Measurements from ENCODE around the gene SLC2A2. TPM values are rescaled to one million over a fixed set of nuclear protein-coding genes. Genes with fewer than 3 reads are reported as not detected.

SLC2A2 gene
- total RNA-seq, 1 donor from 2014 or later, result not detected

DNA sequence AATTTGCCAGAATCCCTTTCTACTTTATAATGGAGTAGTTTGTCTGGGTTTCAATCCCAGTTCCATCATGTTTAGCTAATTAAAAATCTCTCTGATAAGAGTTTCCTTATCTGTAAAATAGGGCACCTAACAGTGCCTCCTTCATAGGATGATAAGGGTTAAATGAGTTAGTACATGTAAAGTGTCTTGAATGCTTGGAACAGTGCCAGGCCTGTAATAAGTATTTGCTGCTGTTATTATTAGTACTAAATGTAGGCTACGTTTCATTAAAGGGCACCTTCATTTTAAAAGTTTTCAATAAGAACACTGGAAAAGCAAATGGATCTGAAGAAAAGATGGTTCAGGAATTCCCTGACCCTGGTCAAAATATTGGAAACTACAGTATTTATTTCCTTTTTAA is 11.8 kb upstream of the SLC2A2 start:
- no peaks in the 10 kb centered on the region for H3K9me3 ChIP-seq
- ATAC-seq, result no peak
- no peaks in the 10 kb centered on the region for H3K27me3 ChIP-seq (ENCODE audit: low read depth)
- H3K36me3 ChIP-seq, result no peaks in the 10 kb centered on the region
- H3K4me3 ChIP-seq, result no peak overlapping the region
- no peaks in the 10 kb centered on the region for H3K4me1 ChIP-seq
- TF ChIP-seq, protein P1, sequence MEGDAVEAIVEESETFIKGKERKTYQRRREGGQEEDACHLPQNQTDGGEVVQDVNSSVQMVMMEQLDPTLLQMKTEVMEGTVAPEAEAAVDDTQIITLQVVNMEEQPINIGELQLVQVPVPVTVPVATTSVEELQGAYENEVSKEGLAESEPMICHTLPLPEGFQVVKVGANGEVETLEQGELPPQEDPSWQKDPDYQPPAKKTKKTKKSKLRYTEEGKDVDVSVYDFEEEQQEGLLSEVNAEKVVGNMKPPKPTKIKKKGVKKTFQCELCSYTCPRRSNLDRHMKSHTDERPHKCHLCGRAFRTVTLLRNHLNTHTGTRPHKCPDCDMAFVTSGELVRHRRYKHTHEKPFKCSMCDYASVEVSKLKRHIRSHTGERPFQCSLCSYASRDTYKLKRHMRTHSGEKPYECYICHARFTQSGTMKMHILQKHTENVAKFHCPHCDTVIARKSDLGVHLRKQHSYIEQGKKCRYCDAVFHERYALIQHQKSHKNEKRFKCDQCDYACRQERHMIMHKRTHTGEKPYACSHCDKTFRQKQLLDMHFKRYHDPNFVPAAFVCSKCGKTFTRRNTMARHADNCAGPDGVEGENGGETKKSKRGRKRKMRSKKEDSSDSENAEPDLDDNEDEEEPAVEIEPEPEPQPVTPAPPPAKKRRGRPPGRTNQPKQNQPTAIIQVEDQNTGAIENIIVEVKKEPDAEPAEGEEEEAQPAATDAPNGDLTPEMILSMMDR (IDR thresholded peaks at IDR 0.05), result no peak
- no peak for DNase-seq
- intact Hi-C loops (cut with DNase I), result no loop called here
- H3K27ac ChIP-seq, result no peak overlapping the region

- TF ChIP-seq, protein P1 (IDR thresholded peaks at IDR 0.05), result no peak
- H3K27me3 ChIP-seq (ENCODE audit: low read depth), result peaks cover 13% of the 10 kb centered on the region
- no peaks in the 10 kb centered on the region for H3K9me3 ChIP-seq
- DNase-seq (no peak), ATAC-seq (peak in 1 of 2 donors; percentile 9)
- peaks cover 7% of the 10 kb centered on the region for H3K4me1 ChIP-seq
- intact Hi-C loops (cut with DNase I), result no loop called here
- no peak overlapping the region for H3K27ac ChIP-seq
- H3K4me3 ChIP-seq, result peak overlapping the region; percentile 27
- H3K36me3 ChIP-seq, result no peaks in the 10 kb centered on the region
These were observed 2.3 kb upstream of the SLC2A2 start for GRCh38 chr3:171028779-171029232.

DNA sequence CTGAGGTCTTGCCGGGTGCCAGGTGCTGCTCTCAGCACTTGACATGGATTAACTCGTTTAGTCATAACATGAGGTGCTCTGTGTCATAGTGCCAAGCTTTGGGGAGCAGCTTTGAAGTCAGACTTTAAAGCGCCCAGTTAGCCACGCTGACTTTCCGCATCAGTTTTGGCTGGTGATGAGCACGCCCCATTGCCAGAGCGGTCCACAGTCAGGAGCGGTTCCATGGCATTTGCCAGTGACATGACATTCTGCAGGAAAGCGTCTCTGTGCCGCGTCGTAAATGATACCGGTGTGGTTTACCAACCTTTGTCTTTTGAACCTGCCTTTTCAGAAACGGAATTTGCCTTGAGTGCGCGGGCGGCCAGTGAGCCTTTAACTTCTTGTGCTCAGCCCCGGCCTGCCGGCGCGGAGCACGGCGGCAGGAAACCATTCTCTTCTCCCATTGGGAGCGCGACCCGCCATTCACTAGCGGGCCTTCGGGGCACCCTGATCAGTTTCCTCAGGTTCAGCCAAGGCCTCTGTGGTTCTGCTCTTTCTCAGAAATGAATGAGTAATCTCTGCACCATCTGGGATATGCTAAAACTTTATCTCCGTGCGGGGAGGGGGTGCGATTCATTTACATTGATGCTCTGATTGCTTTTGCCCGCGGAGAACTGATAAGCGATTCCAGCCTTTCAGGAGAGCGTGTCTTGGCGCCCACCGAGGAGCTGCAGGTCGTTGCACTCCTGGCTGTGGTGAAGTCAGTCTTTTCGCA is 1.7 kb upstream of the SLC2A2 start:
- peaks cover 7% of the 10 kb centered on the region for H3K4me1 ChIP-seq
- peak; percentile 69 to 80 for ATAC-seq
- no peaks in the 10 kb centered on the region for H3K9me3 ChIP-seq
- intact Hi-C loops (cut with DNase I), result no loop called here
- H3K27ac ChIP-seq, result no peak overlapping the region
- DNase-seq, result peak; percentile 53
- TF ChIP-seq, protein P1 (IDR thresholded peaks at IDR 0.05), result no peak
- H3K27me3 ChIP-seq (ENCODE audit: low read depth), result peaks cover 13% of the 10 kb centered on the region
- no peaks in the 10 kb centered on the region for H3K36me3 ChIP-seq
- H3K4me3 ChIP-seq, result peak overlapping the region; percentile 27

DNA sequence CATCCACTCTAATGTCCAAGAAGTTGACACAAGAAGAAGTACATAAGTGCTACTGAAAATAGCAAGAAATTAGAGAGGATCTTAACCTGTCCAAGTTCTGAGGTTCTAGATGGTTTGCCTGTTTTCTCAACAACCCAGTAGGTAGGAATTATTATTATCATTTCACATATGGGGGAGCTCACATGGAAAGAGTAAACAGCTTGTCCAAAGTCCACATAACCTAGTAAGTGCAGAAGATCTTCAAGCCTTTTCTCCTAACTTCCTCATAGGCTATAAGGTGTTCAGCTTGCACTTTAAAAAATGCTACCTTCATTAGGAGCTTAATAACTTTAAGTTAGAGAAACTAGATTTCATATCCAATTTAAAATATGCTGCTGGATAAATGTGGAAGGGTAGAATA is 3.0 kb downstream of the SLC2A2 start:
- H3K36me3 ChIP-seq, result no peaks in the 10 kb centered on the region
- DNase-seq (no peak), ATAC-seq (no peak)
- H3K27me3 ChIP-seq (ENCODE audit: low read depth), result peaks cover 13% of the 10 kb centered on the region
- H3K9me3 ChIP-seq, result no peaks in the 10 kb centered on the region
- intact Hi-C loops (cut with DNase I), result no loop called here
- H3K27ac ChIP-seq, result no peak overlapping the region
- TF ChIP-seq, protein P1 (IDR thresholded peaks at IDR 0.05), result no peak
- peaks cover 5% of the 10 kb centered on the region for H3K4me1 ChIP-seq
- H3K4me3 ChIP-seq, result no peak overlapping the region

- Histone ChIP-seq H3K9me3 (no peaks in the 10 kb centered on the region), H3K4me3 (no peak overlapping the region), H3K27me3 (ENCODE audit: low read depth) (peaks cover under 1% of the 10 kb centered on the region), H3K27ac (no peak overlapping the region), H3K4me1 (no peaks in the 10 kb centered on the region), H3K36me3 (no peaks in the 10 kb centered on the region)
- intact Hi-C loops (cut with DNase I), result no loop called here
- ATAC-seq, result no peak
- DNase-seq, result no peak
- TF ChIP-seq, protein P1 (IDR thresholded peaks at IDR 0.05), result no peak
These were observed 5.1 kb downstream of the SLC2A2 start for GRCh38 chr3:171021377-171021776.
